A172 (cell line): Measurements from ENCODE around the gene SOX5. TPM values are rescaled to one million over a fixed set of nuclear protein-coding genes. Genes with fewer than 3 reads are reported as not detected.

ENCODE experiments used
- DNase-seq: peaks from one replicate; pipeline ENCODE4 v3.0.0-alpha.2; 2015; ENCODE audit warnings: low spot score
- total RNA-seq: library from RNA; depleted of rRNA; stranded (reverse); fragments of >200 nt; shearing (Covaris generic); gene quantifications from 2 replicates; pipeline ENCODE4 v1.2.3, GENCODE V29; 2014; rRNA removed

The SOX5 gene
- total RNA-seq = not detected in 2 replicates

DNA sequence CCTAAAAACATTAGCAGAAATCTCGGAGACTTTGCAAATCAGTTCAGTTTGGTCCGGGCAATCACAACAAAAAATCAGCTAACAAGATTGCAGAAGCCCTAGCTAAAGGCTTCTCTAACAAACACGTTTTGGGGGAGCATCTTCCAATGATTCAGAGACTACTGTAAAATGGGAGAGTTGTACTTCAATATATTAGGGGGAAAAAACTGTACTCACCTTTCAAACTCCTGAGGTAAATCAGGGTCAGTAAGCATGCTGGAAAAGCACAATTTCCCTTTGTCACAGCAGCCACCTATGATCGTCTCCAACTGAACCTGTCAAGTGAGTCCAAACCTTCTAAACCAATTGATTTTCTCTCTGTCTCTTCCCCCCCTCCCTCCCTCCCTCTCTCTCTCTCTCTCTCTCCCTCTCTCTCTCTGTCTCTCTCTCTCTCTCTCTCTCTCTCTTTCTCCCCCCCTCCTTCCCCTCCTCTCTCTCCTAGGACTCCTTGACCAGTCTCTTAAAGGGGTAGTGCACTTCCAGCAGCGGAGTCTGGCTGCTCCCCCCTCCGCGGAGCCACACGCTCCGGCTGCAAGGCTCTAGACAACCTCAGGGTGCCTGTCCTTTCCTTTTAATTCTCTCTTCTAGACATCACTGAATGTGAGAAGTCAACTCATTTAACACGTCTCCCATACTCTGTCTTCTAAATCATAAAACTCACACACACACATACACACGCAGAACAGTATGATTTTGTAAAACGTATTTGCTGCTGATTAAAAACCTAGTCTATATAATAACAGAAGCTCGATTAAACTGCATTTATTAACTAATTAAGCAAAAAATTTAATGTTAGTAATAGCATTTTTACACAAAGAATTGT lies at the start of gene SOX5:
TSS of gene SOX5 (minus strand) at position 323 of the 862 bp plus-strand sequence. CDS start at position 254, 69 bp downstream.
- no peak for DNase-seq

DNA sequence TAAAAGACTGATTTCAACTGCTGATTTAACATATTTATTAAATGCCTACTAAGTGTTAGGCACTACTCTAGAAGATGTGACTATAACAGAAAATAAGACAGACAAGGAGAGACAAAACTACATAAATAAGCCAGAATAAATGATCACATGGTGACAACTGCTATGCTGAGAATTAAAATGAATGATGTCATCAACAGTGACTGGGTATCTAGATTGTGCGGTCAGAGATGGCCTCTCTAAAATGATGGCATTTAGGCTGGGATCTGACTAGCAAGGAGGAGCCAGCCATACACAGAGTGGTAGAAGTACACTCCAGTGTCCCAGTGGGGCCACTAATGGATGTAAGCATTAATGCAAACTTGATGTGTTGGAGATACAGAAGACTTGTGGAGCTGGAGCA lies 37.6 kb upstream of the SOX5 start:
- no peak for DNase-seq

DNA sequence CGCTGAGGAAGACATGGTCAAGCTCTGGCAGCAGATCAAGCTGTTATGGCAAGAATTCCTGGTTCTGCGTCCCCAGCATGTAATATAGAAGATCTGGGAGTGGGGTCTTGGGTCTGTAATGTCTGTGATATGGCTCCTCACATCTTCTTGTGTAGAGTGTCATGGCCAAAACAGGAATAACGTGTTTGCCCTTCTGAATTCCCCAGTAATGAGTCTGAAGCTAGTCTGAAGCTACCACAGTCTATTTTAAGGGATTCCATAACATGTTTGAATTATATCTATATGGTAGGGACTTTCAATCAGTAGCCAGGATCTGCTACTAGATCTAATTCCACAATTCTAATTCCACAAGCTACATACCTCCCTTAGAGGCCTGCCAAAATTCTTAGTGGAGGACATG lies 31.4 kb upstream of the SOX5 start:
- no peak for DNase-seq

DNA sequence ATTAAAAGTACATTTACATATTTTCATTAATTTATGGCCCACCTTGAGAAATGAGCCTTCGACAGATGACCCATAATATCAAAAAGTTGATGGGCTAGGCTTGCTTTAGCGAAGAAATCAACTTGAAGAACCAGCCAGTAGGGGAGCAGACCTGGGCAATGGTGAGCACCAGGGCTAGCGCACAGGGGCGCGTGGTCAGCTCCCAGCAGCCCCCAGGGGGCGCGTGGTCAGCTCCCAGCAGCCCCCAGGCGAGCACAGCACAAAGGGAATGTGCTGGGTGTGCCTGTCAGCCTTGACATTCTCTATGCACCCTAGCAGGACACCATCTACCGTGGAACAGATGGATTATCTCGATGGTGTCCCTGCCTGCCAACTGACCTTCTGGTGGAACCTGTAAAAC lies 15.3 kb upstream of the SOX5 start:
- DNase-seq = no peak

DNA sequence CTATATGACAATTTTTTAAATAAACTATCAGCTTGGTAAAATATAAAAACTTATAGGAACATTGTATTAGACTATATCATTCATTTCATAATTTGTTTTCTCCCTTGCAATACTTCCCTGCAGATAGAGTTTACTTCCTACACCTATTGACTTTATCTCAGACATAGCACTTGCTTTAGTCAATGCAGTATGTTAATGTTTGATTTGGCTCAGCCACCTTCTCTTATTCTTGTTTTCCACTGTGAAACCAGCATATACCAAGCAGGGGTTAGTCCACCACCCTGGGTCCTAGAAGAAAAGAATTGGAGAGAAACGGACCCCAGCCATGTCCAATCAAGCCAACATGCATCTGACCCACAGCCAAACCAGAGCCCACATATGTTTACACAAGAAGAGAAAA lies 10.4 kb upstream of the SOX5 start:
- DNase-seq = no peak

DNA sequence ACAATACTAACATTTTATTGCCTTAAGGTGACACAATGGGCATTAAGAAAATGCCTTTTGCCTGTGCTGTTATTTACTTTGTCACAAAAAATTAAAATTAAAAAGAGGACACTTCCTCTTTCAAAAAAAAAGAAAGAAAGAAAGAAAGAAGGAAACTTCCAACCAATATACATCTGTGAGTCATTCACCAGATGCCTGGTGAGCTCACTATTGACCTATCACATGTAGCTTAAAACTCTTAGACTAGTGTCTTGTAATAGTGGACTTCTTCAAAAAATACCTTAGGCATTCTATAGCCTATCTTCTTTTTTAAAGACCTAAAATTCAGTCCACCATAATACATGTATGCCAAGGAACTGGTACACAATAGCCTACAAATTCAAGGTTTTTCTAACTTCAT lies 4.9 kb upstream of the SOX5 start:
- no peak for DNase-seq

DNA sequence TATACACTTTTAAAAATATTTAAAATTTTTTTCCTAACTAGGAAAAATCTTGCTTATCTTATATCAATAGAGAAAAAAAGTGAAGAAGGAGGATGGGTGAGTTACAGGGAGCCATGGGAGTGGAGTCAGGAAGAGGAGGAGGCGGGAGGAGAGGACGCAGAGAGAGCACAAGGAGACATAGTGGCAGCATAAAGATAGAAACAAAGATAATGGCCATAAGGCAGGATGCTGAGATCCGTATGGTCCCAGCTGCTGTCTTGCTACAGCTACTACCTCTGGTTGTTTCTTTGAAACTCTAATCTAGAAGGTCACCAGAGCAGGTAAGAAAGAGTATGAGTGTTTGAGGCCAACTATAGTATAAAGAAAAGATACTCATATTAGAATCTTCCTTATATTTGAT lies 2.6 kb upstream of the SOX5 start:
- no peak for DNase-seq

DNA sequence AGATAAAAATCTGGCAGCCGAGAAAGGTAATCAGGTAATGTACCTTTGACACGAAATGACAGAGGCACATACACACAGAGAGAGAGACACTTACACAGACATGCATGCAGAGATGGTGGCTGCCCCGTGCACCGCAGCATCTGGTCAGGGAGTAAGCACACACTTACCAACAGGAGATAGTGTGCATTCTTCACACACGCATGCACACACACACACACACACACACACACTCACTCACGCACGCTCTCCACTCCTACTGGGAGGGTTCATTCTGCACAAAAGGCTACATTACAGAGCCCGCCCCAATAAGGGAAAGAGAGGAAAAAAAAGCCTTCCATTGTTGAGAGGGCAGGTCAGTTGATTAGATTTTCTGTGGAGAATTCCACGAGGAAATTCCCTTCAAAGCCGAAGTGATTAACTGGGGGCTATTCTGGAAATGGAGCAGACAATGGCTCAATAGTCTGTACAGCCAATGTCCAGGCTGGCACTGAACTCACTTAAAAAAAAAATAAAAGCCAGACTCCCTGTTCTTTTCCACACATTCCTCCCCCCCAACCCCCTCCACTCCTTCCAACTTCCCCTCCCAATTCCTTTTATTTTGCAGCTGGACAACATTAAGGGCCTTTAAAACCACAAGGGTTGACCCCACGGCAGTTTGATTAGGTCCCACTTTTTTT lies 1.4 kb upstream of the SOX5 start:
- DNase-seq = no peak

DNA sequence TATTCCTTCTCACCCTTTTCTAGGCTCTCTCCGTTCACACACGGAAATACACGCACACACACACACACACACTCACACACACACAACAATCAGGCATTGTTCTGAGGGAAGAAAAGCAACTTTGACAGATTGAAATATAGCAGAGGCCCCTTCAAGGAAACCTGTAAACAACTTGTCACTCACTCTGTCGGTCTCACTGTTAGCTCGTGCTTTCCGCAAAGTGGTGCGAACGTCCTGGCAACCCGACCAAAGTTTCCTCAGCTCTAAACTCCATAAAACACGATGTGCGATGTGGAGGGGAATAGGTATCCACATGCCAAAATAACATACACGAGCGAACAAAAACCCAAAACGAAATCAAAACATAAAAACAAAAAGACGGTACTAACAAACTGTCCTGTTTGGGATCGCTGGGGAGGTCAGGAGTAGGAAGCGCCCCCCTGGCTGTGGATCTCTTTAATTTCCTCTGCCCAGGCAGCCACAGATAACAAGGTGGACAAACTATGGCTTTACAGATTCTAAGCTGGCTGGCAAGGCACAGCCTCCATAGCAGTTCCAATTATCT lies 822 bp upstream of the SOX5 start:
- no peak for DNase-seq

DNA sequence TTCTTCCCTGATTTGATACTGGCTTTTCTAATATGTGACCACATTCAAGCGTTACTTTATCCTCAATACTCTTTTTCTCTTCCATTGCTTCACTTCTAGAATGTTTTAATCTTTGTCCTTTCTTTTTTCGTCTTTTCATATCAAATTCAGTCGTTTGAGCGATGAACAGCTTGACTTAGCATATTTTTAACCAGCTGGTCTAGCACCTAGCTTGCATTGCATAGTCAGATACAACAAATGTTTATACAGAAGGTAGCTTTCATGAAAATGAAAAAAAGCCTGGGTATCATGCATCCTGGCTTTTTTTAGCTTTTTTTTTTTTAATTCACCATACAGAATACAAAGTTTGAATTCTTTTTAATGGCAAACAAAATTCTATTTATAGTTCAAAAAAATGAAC lies 1.2 kb downstream of the SOX5 start:
- DNase-seq = no peak

DNA sequence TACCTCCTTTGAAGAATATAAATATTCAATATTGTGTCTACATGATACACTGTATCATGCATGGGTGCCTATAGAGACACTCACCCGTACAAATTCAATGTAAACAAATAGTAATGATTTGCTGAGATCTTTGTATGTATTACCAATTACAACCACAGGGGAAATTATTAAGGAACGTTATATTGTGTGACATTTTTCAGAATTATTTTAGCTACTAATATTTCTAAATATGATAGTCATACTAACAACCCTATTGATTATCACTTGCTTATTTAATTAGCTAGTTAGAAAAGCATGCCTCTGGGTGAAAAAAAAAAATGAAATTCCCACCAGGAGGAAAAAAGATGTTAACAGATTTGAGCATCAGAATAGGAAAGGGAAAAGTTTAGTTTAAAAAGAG lies 2.1 kb downstream of the SOX5 start:
- DNase-seq = no peak

DNA sequence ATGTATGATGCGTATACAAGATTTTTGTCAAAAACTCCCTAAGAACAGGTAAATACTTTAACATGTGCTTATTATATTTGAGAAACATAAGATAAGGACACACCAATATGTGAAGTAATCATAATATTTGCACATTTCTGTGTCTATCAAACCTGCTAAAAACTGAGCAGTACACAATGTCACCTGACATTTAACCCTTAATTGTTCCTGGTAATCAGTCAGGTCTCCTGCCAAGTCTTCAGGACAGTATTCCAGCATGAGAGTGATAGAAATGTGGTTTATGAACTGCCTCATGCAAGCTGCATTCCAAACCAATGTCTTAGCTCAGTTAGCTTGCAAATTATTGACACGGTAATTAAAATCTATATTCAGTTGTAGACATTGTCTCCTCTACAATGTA lies 4.2 kb downstream of the SOX5 start:
- no peak for DNase-seq

DNA sequence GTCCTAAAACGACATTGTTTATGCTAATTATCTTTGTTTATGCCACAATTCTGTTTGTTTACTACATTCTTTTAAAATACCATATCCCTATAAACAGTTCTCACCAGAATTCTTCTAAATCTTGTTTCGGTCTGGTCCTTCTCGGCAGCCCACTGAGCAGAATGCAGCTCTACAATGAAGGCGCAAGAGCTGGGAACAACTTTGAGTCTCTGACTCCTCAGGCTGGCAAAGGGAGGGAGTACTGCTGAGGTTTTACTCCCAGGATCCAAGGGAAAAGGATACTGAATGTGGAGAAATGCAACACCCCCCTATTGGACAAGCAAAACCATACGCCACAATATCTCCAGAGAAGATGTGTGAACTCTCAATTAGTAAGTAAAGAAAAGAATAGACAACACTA lies 5.4 kb downstream of the SOX5 start:
- DNase-seq = no peak

DNA sequence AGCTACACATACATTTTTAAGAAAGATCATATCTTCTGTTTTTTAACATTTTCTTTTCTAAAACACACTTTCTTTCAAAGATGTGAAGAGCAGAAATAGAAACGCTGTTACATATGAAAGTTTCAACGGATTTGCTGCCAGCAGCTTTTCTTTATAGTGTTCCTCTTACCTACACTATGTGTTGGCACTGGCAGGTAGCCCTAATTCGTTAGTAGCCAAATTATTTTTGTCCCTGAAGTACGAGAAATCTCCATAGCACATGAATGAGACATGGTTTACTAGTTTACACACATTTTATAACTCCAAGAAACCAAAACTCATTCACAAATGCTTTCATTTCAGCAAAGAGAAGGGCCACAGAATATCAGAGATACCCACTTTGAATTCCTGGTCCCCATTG lies 6.6 kb downstream of the SOX5 start:
- DNase-seq = no peak

DNA sequence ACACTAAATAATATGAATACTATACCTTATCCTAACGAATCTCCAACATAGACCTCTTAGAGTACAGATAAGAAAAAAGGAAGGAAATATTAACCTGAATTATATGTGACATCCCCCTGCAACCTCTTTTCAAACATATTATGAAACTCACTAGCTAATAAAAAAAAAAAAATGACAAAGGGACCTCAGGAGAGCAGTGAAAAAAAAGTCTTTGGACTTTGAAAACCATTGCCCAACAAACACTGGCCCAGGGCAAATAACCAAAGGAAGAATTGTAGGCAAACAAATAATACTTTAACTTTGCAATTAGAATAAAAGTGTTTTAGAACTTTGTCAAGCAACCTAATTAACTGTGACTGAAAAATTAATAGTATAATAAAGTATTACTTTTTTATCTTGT lies 7.7 kb downstream of the SOX5 start:
- no peak for DNase-seq

DNA sequence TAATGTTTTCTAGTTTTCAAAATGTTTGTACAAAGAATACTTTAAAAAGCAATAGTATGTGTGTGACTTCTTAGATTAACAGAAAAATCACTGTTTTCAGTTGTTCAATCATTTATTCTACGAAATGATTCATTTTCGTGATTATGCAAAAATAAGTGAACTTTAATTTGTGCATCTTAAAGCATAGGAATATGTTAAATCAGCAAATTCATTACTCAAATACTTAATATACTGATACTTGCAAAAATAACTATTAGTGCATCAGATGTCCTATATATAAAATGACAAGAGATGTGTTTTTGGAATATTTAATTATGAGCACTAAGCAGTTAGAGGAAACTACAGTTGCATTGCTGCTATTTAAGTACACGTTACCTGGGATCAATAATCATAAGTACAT lies 11.0 kb downstream of the SOX5 start:
- no peak for DNase-seq

DNA sequence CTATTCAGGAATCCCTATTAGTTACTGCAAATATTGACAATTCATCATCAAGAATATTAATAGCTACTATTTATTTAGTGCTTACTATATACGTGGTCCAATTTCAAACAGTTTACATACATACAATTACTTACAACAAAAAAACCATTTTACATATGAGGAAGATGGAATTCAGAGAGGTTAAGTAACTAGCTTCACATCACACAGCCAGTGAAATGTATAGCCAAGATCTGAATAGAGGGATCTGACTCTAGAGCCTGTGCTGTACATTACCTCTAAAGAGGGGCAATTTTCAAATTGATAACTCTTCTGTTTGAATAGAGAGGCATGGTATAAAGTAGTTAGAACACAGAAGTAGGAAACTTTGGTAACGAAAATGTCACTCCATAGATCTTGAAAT lies 18.3 kb downstream of the SOX5 start:
- no peak for DNase-seq

DNA sequence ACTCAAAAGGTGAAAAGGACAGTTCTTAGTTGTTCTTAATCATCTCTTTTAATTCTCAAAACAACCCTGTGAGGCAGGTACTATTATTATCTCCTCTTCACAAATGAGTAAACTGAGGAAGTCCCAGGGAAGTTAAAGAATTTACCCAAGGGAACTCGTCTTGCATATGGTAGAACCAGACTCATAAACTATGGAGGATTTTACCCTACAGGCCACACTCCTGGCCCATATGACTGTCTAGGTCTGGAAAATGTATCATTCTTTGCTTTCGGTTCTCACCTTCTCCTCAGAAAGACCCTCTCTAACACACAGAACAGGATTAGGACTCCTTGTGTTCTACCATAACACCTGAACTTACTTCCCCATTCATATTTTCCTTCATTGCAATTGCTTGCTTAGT lies 18.9 kb downstream of the SOX5 start:
- DNase-seq = no peak

DNA sequence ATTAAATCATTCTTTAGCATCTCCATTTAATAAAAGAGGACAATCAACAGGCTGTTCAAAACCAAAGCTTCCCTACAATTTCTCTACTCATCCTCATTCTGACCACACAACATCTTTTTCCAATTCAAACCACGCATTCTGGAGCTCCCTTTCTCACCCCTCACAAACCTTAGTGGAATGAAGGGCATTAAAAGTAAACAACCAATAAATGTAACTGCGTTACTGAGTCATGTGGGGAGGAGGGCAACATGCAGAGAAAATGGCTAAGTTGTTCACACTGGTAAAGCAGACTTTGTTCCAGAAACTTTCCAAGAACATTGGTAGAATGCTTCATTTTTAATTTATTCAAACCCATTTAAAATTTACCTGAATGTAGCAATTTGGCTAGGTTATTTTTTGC lies 19.6 kb downstream of the SOX5 start:
- DNase-seq = no peak

DNA sequence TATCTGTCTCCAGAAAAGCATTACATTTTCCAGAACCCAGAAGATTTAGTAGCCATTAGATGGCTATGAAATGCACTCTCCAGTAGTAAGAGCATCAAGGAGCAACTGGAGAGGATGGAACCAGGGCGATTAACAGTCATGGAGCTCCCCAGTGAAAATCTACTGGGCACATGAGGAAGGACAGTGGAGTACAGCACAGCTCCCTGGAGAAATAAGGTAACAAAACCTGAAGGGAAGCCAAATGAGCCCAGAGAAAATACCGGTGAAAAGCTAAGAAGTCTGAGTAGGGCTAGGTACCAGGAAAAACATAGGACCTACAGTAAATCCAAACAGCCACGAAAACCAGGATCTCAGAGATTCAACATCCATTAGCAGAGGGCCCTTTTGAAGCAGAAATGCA lies 21.6 kb downstream of the SOX5 start:
- DNase-seq = no peak

DNA sequence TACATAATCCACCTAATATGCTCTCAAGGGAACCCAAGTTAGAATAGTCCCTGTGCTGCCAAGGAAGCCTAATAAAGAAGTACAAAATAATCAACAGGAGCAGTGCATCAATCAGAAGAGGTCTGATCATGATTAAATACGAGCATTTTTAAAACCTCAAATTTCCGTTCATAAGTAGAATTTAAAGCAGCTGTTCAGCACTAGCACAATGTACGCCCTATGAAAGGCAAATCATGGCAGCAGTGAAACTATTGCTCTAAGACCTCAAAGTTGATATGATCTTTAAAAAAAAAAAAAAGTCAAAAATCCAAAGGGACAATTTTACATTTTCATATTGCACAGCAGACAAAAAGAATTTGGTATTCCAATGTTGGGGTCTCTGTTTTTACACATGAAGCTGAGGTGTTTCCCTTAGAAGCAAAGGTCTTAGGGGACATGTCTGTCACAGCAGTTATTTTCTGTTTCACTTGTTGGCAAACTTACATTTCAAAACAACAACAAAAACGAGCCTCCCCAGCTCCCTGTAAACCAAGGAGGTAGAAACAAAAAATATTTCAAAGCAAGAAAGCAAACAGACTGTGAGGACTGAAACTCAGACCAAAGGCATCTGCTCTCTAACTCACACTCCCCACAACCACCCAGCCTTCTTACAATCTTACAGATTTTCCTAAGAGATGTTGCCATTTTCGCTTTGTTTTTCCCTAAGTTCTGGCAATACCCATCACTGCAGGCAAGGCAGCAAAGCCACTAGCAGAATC lies 28.2 kb downstream of the SOX5 start:
- no peak for DNase-seq

DNA sequence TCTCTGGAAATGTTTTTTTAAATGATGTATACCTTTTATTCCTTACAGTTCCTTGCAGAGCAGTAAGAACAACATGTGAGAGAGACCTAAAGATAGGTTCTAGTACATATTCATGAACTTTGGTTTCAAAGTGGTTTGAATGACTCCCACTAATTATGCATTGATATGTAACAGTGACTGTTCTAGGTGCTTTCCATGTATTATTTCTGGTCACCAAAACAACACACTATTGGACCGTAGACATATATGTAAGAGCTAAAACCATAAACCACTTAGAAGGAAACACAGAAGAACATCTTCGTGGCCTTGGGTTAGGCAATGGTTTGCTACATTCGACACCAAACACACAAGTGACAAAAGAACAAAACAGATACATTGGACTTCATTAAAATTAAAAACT lies 37.9 kb downstream of the SOX5 start:
- DNase-seq = no peak
